H1 (cell line): ENCODE results near the gene ASCC3. TPM values are rescaled to one million over a fixed set of nuclear protein-coding genes. Genes with fewer than 3 reads are reported as not detected.

Experiments used
- KDM4A ChIP-seq: IDR thresholded peaks from one replicate; pipeline ENCODE4 v1.7.1; 2012; ENCODE audit warnings: low read depth, mild to moderate bottlenecking, moderate library complexity, low read length, inconsistent platforms; ENCODE audit not compliant: severe bottlenecking
- SP1 ChIP-seq: IDR thresholded peaks from 2 replicates; pipeline ENCODE4 v1.6.1; 2011; ENCODE audit warnings: low read depth, low read length
- SUZ12 ChIP-seq: fragments of 200-600 bp; sonication (generic); IDR thresholded peaks from 2 replicates; pipeline ENCODE4 v1.6.1; 2012; ENCODE audit warnings: mild to moderate bottlenecking, inconsistent platforms, low read length, moderate library complexity, mixed read lengths
- TEAD4 ChIP-seq: IDR thresholded peaks from 2 replicates; pipeline ENCODE4 v1.6.1; 2012; ENCODE audit warnings: low read depth, low read length, inconsistent platforms, mixed read lengths
- polyA plus RNA-seq, 7 experiments: library from polyadenylated mRNA; depleted of rRNA in 3 of 7; stranded (reverse) in 5 of 7; unstranded in 2 of 7; fragments of >200 nt in 5 of 7; fragments of 200-250 nt in 2 of 7; gene quantifications; 1 replicate in 5 of 7; 2 replicates in 1 of 7; 4 replicates in 1 of 7; pipeline versions ENCODE4 v1.2.1 to v1.2.3, GENCODE V29; 2011 to 2013; ENCODE audit warnings: missing spikeins in 2 of 7, mixed read lengths in 2 of 7
- total RNA-seq: library from RNA; stranded (reverse); fragmentation: NEBNext Ultra II Directional; extraction: Animal tissue kit (Norgen Biotek cat#: 25700); gene quantifications from 2 replicates; pipeline ENCODE4 v1.2.1, GENCODE V29; 2021
- TF ChIP-seq, protein P1 (sequence below), 3 experiments: IDR thresholded peaks; 1 replicate in 2 of 3; 2 replicates in 1 of 3; pipeline versions ENCODE4 v1.5.1 to v1.6.1; 2011; ENCODE audit warnings: low read length in 3 of 3, mild to moderate bottlenecking in 3 of 3, inconsistent platforms in 2 of 3, low read depth in 1 of 3, moderate library complexity in 1 of 3; ENCODE audit not compliant: insufficient read depth in 1 of 3; ENCODE audit errors: control extremely low read depth in 1 of 3
- TF ChIP-seq, protein P2 (sequence below): IDR thresholded peaks from 2 replicates; pipeline ENCODE4 v1.6.1; 2011; ENCODE audit warnings: low read length, improper control_type of control experiment
- TF ChIP-seq, protein P3 (sequence below): IDR thresholded peaks from 2 replicates; pipeline ENCODE4 v1.6.1; 2012; ENCODE audit warnings: inconsistent platforms

The ASCC3 gene
- total and polyA plus RNA-seq, 2 of the 8 experiments (the other 6 are each of a cell fraction or from before 2014, with no cell fraction given), result 37.5 to 77.8 TPM

DNA sequence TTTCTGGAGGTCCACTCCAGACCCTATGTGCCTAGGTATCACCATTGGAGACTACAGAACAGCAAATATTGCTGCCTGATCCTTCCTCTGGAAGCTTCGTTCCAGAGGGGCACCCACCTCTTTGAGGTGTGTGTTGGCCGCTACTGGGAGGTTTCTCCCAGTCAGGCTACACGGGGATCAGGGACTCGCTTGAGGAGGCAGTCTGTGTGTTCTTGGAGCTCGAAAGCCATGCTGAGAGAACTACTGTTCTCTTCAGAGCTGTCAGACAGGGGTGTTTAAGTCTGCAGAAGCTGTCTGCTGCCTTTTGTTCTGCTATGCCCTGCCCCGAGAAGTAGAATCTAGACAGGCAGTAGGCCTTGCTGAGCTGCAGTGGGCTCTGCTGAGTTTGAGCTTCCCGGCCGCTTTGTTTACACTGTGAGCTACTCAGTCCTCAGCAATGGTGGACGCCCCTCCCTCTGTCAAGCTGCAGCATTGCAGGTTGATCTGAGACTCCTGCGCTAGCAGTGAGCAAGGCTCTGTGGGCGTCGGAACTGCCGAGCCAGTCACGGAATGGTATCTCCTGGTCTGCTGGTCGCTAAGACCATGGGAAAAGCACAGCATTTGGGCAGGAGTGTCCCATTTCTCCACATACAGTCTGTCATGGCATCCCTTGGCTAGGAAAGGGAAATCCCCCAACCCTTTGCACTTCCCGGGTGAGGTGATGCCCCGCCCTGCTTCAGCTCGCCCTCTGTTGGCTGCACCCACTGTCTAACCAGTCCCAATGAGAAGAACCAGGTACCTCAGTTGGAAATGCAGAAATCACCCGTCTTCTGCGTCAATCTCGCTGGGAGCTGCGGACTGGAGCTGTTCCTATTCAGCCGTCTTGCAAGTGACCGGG is 32.5 kb upstream of the ASCC3 start (continued):
- TF ChIP-seq, protein P1, sequence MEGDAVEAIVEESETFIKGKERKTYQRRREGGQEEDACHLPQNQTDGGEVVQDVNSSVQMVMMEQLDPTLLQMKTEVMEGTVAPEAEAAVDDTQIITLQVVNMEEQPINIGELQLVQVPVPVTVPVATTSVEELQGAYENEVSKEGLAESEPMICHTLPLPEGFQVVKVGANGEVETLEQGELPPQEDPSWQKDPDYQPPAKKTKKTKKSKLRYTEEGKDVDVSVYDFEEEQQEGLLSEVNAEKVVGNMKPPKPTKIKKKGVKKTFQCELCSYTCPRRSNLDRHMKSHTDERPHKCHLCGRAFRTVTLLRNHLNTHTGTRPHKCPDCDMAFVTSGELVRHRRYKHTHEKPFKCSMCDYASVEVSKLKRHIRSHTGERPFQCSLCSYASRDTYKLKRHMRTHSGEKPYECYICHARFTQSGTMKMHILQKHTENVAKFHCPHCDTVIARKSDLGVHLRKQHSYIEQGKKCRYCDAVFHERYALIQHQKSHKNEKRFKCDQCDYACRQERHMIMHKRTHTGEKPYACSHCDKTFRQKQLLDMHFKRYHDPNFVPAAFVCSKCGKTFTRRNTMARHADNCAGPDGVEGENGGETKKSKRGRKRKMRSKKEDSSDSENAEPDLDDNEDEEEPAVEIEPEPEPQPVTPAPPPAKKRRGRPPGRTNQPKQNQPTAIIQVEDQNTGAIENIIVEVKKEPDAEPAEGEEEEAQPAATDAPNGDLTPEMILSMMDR (IDR thresholded peaks at IDR 0.05; ENCODE audit: control extremely low read depth in 1 of 3, insufficient read depth in 1 of 3, low read depth in 1 of 3, low read length in 3 of 3), result peak in 2 of 3 experiments; percentile 3 to 34; a peak in 2 of 4 replicates
- TF ChIP-seq SUZ12 (no peak), TEAD4 (no peak), SP1 (no peak), KDM4A (no peak)
- TF ChIP-seq, protein P2, sequence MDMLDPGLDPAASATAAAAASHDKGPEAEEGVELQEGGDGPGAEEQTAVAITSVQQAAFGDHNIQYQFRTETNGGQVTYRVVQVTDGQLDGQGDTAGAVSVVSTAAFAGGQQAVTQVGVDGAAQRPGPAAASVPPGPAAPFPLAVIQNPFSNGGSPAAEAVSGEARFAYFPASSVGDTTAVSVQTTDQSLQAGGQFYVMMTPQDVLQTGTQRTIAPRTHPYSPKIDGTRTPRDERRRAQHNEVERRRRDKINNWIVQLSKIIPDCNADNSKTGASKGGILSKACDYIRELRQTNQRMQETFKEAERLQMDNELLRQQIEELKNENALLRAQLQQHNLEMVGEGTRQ, result no peak
- TF ChIP-seq, protein P3, sequence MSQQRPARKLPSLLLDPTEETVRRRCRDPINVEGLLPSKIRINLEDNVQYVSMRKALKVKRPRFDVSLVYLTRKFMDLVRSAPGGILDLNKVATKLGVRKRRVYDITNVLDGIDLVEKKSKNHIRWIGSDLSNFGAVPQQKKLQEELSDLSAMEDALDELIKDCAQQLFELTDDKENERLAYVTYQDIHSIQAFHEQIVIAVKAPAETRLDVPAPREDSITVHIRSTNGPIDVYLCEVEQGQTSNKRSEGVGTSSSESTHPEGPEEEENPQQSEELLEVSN, result no peak
- TF ChIP-seq, all 59 proteins: peak for 2
